Activated effector memory CD4-positive, alpha-beta T cell treated with Interleukin-2 at 50 U/mL for 16 hours (primary cell): ENCODE data around the gene LPP.
"Not testable (repeated sequence)": the region's sequence is repeated elsewhere in the genome, so short reads cannot be mapped to it uniquely, and the experiment has no call there.

Experiments used
- DNase-seq: peaks from one replicate; pipeline ENCODE4 v3.0.0-alpha.2; 2020

The LPP gene

DNA sequence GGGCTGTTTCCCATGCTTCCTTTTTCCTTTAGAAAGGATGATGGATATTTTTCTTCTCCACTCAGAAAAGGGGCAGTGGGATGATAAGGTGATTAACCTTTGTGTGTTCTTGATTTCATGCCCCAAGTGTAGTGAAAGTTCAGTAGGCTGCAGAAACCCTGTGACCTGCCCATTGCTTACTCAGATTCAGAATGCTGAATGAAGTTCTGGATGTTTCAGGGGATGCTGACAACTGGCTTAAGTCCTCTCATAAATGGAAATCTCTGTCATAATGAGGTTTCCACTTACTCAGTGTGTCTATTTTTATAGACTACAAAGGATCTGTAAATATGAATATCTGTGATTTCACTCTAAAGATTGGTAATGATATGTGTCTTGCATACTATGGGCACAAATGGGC, 546.5 kb downstream of the LPP start:
- DNase-seq = no peak

- no peak for DNase-seq
Observed at GRCh38 chr3:188700918-188701317, 547.0 kb downstream of the LPP start.

DNA sequence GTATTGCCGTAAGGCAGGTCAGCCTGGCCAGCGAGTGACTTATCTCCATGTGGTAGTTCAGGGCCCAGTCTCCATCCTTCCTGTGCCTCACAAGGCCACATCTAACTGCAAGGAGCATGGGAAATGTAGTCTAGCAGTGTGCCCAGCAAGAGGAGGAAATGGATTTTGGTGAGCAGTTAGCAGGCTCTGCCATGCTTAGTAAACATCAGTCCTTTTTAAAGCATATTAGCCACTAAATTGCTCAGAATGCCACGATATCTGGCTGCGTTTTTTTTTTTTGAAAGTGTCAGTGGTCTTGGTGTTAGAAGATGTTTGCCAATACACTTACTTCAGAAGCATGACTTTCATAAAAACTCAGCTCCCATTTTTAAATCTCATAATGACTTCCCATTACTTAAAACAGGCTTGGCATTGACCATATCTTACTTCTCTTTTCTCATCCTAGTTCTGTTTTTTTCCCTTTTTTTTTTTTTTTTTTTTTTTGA, 547.6 kb downstream of the LPP start:
- DNase-seq = no peak

DNA sequence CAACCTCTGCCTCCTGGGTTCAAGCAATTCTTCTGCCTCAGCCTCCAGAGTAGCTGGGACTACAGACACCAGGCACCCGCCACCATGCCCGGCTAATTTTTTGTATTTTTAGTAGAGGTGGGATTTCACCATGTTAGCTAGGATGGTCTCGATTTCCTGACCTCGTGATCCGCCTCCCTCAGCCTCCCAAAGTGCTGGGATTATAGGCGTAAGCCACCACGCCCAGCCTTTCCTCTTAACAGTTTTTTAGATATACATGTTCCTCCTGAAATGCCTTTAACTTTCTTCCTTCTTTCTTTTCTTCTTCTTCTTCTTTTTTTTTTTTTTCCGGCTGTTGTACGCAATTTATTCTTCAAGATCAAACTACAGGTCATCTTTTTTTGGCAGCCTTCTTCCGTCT, 548.1 kb downstream of the LPP start:
- not testable (repeated sequence) for DNase-seq

DNA sequence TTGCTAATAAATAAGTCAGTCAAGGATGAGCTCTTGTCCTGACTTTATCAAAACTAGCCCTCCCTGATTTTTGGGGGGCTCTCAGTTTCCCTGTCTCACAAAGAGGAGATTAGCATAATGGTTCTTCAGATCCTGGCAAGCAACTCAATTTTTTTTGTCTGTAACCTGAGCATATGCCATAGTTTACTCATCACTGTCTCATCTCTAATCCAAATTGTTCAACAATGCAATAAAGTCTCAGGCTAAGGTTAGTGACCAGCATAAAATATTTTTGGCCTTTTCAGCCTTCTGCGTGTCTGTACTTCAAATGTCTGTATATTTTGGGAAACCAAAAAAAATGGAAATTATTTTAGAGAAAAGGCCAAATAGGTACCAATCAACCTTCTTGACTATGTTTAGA, 552.2 kb downstream of the LPP start:
- DNase-seq = no peak

DNA sequence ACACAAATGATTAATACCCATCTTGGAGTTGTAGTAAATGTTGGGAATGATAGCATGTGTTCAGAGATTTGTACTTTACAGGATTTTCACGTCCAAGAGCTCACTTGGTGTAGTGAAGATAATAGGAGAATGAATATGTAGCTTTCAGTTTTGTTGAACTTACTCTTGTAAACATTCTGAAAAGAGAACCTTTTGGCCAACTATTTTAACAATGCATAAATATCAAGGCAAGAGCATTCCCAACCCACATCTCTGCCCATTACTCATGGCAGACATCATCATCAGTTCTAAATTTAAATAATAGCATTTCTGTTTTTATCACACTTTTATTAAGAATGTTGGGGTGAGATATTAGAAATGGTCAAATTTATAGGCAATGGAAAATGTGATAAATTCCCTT, 552.6 kb downstream of the LPP start:
- DNase-seq = no peak

GRCh38 chr3:188707381-188708288, 553.7 kb downstream of the LPP start:
- no peak for DNase-seq

DNA sequence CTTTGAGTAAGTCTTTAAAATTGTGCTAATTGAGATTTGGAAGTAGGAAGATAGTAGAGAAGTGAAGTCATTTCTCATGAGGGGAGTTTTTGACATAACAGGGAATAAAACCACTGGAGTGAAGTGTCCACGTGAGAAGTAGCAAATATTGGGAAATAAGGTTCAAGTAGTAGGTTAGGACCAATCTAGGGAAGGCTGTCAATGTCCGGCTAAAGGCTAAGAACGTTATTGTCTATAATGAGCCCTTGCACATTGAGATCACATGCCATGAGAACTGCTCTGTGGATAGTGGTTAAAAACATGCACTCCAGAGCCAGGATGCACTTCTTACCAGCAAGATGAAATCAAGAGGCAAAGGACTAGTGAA, 557.9 kb downstream of the LPP start:
- DNase-seq = no peak

GRCh38 chr3:188712248-188712924, 558.4 kb downstream of the LPP start:
- no peak for DNase-seq

GRCh38 chr3:188712991-188713390, 559.0 kb downstream of the LPP start:
- DNase-seq = no peak

GRCh38 chr3:188719545-188719944, 565.6 kb downstream of the LPP start:
- no peak for DNase-seq

DNA sequence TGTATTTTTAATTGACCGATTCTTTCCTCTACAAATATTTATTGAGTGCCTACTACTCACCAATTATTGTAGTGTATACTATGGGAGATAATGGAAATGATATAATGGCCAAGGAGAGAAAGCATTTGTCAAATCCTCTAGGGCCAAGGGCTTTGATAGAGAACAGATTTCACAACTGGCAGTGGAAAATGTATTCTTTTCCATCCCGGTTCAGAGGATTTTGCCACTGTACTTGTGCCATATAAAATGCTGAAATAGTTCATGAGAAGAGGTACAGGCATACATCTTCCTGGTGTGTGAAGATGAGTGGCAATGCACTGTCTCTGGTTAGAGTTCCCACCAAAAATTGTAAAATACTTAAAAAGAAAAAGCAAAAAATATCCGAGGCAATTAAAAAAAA, 566.3 kb downstream of the LPP start:
- no peak for DNase-seq

DNA sequence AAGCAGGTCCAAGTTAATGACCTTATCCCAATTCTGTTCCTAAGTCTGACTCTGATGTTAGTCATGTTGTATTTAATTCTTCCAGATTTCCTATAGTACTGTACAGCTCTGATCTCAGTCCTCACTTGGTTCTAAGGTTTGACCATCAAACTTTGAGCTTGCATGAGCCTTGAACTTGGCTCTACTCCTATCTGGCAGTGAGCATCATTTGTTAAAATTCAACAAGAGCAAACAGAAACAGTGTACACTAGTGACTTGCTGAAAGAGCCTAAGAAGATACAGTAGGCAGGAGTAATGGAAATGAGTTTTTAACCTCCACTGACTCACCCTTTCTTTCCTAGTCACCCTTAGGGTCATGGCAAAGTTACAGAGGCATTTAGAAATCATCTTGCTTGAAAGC, 566.7 kb downstream of the LPP start:
- no peak for DNase-seq

GRCh38 chr3:188721312-188721711, 567.4 kb downstream of the LPP start:
- DNase-seq = no peak

GRCh38 chr3:188721990-188722389, 568.0 kb downstream of the LPP start:
- no peak for DNase-seq

- DNase-seq = no peak
Observed at GRCh38 chr3:188722963-188723362, 569.0 kb downstream of the LPP start.

GRCh38 chr3:188727052-188727451, 573.1 kb downstream of the LPP start:
- DNase-seq = no peak

DNA sequence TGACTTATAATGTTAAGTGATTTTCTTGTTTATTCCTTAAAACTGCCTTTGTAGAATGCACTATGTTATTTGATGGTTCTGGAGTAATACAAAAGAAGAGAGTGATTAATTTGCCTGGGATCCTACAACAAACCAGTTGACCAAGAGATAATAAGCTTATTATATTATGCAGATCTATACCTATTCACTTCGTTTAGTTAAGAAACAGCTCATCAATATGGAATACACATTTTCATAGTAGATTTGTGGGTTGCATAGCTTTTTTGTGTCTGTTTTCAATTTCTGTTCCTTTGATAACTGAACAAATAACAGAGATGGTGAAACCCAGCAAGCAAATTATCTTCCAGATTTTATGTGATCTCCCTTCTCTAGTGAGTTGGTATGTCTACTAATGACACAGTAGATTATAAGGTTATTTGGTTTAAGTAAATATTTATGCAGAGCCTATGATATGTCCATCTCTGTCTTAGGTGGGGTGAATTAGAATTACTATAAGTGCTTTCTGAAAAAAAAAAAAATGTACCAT, 574.5 kb downstream of the LPP start:
- no peak for DNase-seq

GRCh38 chr3:188729422-188729821, 575.5 kb downstream of the LPP start:
- no peak for DNase-seq

- DNase-seq = no peak
Observed at GRCh38 chr3:188734395-188734794, 580.4 kb downstream of the LPP start.

DNA sequence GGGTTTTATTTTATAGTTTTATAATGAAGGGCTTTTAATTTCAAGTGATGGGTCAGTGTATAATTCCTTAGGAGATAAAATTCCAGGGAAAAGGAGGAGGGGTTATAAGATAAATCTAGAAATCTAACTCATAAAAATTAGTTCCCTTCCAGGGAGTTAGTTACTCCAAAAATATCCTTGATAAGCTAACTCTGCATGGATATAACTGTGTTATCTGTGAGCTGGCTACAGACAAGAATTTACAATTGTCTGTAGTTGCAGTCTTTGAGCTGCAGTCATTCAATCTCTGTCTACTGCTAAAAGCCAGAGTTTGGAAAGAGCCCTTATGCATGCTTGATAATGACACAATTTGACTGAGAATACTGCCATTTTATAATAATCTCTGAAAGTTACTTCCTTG, 585.6 kb downstream of the LPP start:
- DNase-seq = no peak

DNA sequence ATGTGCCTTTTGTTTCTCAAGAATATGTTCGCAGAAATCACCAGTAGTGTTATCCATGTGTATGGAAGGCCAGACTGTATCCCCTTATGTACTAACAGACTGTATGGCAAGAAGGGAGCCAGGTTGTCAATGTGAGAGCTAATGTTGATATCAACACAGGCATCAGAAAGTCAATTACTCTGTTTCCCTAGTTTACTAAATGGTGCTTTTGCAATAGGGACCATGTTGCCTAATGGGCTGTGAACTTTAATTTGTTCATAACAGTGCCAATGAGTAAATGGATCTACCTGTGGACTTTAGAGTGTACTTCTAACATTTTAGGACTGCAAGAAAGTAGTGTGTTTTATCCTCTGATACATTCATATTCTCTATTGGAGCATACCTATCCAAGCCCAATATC, 586.1 kb downstream of the LPP start:
- DNase-seq = no peak

DNA sequence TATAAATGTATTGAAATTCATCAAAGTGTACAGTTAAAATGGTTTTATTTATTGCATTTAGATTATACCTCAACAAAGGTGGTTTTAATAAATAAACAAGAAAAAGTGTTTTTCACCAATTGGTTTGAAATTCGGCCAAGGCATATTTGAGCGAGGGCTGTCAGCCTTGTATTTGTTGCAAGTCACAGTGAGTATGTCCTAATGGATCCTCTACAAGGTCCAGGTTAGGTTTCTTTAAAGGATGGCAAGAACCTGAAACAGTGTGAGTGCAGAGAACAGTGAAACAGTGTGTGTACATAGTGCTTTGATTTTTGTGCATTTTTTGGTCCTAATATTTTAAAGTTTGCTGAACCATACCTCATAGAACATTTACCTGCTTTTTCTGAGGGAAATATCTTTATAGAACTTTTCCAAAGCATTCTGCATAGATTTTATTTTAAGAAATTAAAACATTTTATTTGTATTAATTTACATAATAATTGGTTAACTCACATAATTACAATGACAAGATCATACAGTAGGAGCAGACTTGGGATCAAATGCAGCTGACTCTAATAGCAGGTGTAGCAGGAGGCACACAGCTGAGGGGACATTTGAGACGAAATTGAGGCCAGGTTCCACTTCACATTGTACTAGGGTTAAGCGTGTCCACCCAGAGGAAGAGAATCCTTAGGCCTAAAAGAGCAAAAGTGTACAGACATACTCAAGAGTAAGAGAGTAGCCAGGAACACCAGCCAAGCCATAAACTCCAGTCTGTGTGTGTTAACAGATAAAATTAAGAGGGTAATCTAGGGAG, 589.0 kb downstream of the LPP start:
- DNase-seq = no peak
